Ascending aorta (tissue), 2 donors: ENCODE data around the gene INPP5E. TPM values are rescaled to one million over a fixed set of nuclear protein-coding genes. Genes with fewer than 3 reads are reported as not detected.

Source experiments
- DNase-seq, 2 donors: peaks; one replicate each; pipeline ENCODE4 v3.0.0-alpha.2; 2019; ENCODE audit warnings: low spot score in 2 of 2
- H3K27ac ChIP-seq, 2 donors: fragments of 200-600 bp; sonication (generic); one replicate each; pipeline ENCODE4 v1.5.1; 2016 to 2017; ENCODE audit warnings: mild to moderate bottlenecking in 1 of 2
- H3K27me3 ChIP-seq: fragments of 200-600 bp; sonication (generic); one replicate; pipeline ENCODE4 v1.5.1; 2017
- H3K36me3 ChIP-seq, 2 donors: fragments of 200-600 bp; sonication (generic); one replicate each; pipeline ENCODE4 v1.5.1; 2016
- H3K4me1 ChIP-seq, 2 donors: fragments of 200-600 bp; sonication (generic); one replicate each; pipeline ENCODE4 v1.5.1; 2016 to 2017; ENCODE audit warnings: mild to moderate bottlenecking in 1 of 2
- H3K4me3 ChIP-seq, 2 donors: fragments of 200-600 bp; sonication (generic); one replicate each; pipeline ENCODE4 v1.5.1; 2016 to 2017; ENCODE audit warnings: mild to moderate bottlenecking in 1 of 2
- H3K9me3 ChIP-seq, 2 donors: fragments of 200-600 bp; sonication (generic); one replicate each; pipeline ENCODE4 v1.5.1; 2016
- CTCF ChIP-seq, 3 experiments: fragments of 200-600 bp in 2 of 3; fragments of 450-650 bp in 1 of 3; sonication (generic) in 2 of 3; IDR thresholded peaks; one replicate each; pipeline ENCODE4 v1.5.1; 2016 to 2019; ENCODE audit warnings: antibody characterized with exemption in 3 of 3, mild to moderate bottlenecking in 1 of 3, moderate library complexity in 1 of 3
- intact Hi-C: fragments of 100-400 bp; cut with DNase I; formaldehyde crosslinking; loops from one replicate; pipeline ENCODE4 v1.15.1; 2023
- total RNA-seq: library from RNA; depleted of rRNA; stranded (reverse); fragments of >200 nt; gene quantifications from one replicate; pipeline ENCODE4 v1.1.0, GENCODE V29; 2016

Gene INPP5E
- total RNA-seq, 1 donor from 2014 or later, result 20.2 TPM

DNA sequence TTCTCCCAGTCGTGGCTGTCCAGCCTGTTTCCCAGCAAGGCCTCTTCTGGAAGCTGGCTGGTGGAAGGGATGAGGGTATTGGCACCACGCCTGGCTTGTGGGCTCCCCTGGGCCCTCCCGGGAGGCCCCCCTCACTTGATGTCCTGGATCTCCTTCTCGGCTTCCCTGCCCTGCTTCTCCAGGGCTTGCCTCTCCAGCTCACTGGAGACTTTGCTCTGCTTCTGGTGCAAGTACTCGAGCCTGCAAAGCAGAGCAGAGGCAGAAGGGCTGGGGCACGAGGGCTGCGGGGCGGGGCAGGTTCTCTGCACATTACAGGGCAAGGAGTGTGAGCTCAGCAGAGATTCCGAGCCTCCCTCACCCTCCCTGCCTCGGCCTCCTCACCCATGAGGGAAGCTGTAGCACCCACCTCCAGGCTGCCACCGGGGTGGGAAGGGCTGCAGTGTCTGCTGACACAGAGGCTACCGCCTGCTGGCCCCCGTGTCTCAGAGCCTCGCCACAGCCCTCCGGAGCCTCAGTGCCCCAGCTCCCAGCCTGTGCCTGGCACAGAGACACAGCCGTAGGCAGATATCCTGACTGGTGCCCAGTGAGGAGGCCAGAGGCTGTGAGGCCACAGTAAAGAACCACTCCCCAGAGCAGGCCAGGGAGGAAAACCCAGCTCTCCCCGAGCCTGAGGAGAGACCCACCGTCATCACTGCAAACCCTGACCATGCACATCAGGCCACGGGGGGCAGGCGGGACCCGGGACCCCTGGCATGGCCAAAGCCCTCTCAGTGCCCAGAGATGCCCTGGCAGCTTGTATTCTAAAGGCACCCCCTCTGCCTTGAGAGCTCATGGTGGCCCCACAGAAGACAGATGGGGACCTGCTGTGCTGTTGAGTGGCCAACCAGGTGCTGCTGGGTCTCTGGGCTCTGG, 46.9 kb downstream of the INPP5E start:
- peaks cover 69 to 82% of the 10 kb centered on the region in 2 donors for H3K36me3 ChIP-seq
- intact Hi-C loops, result no loop called here
- DNase-seq, result no peak
- no peak overlapping the region for H3K27ac ChIP-seq
- H3K27me3 ChIP-seq, result no peaks in the 10 kb centered on the region
- H3K4me3 ChIP-seq, result no peak overlapping the region
- no peaks in the 10 kb centered on the region for H3K4me1 ChIP-seq
- no peaks in the 10 kb centered on the region for H3K9me3 ChIP-seq
- TF ChIP-seq CTCF (IDR thresholded peaks at IDR 0.05), result no peak

GRCh38 chr9:136391737-136392537, 47.7 kb downstream of the INPP5E start:
- H3K27ac ChIP-seq, result no peak overlapping the region
- DNase-seq, result no peak
- no peak for TF ChIP-seq CTCF (IDR thresholded peaks at IDR 0.05)
- no peaks in the 10 kb centered on the region for H3K4me1 ChIP-seq
- no peaks in the 10 kb centered on the region for H3K9me3 ChIP-seq
- H3K4me3 ChIP-seq, result no peak overlapping the region
- intact Hi-C loops, result no loop called here
- H3K27me3 ChIP-seq, result no peaks in the 10 kb centered on the region
- H3K36me3 ChIP-seq, result peaks cover 73 to 86% of the 10 kb centered on the region in 2 donors

- no peak for DNase-seq
- Histone ChIP-seq H3K9me3 (no peaks in the 10 kb centered on the region), H3K27me3 (no peaks in the 10 kb centered on the region), H3K4me3 (no peak overlapping the region), H3K4me1 (no peaks in the 10 kb centered on the region), H3K27ac (no peak overlapping the region), H3K36me3 (peaks cover 52 to 71% of the 10 kb centered on the region in 2 donors)
- intact Hi-C loops, result no loop called here
- TF ChIP-seq CTCF (IDR thresholded peaks at IDR 0.05), result no peak
These were observed 50.2 kb downstream of the INPP5E start for GRCh38 chr9:136389396-136389795.

DNA sequence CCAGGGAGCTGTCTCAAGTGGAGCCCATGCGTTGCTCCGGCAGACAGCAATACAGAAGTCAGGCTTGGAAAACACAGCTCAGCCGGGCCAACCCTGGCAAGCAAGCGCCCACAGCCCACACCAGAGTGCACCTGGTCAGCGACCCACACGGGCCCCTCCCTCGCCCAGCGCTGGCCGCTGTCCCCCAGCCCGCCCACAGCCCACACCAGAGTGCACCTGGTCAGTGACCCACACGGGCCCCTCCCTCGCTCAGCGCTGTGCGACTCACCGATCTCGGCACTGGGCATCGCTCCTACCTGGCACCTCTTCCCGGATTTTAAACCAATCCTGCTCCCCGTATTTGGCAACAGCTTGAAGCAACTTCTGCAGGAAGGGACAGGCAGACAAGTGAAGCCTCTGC, 52.4 kb downstream of the INPP5E start:
- no peaks in the 10 kb centered on the region for H3K9me3 ChIP-seq
- DNase-seq, result no peak
- intact Hi-C loops, result no loop called here
- no peak overlapping the region for H3K27ac ChIP-seq
- H3K36me3 ChIP-seq, result peaks cover 55 to 71% of the 10 kb centered on the region in 2 donors
- no peaks in the 10 kb centered on the region for H3K4me1 ChIP-seq
- no peak for TF ChIP-seq CTCF (IDR thresholded peaks at IDR 0.05)
- no peaks in the 10 kb centered on the region for H3K27me3 ChIP-seq
- H3K4me3 ChIP-seq, result no peak overlapping the region

DNA sequence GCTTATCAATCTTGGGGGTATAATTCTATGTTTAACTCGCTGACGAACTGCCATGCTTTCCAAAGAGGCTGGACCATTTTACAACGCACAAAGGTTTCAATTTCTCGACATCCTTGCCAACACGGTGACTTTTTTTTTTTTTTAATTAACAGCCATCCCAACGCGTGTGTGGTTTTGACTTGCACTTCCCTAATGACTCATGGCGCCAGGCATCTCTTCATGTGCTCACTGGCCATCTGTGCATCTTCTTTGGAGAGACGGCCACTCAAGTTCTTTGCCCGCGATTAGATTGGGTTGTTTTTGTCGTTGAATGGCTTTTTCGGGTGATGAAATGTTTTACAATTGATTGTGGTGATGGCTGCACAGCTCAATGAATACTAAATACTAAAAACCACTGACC, 53.6 kb downstream of the INPP5E start:
- Histone ChIP-seq H3K27ac (no peak overlapping the region), H3K9me3 (no peaks in the 10 kb centered on the region), H3K4me1 (no peaks in the 10 kb centered on the region), H3K36me3 (peaks cover 53 to 72% of the 10 kb centered on the region in 2 donors), H3K27me3 (no peaks in the 10 kb centered on the region), H3K4me3 (no peak overlapping the region)
- no peak for TF ChIP-seq CTCF (IDR thresholded peaks at IDR 0.05)
- DNase-seq, result no peak
- intact Hi-C loops, result no loop called here
